GM12874 (cell line): ENCODE measurements around the gene HS2ST1.

Experiments used
- TF ChIP-seq, protein P1 (sequence below): IDR thresholded peaks from 2 replicates; pipeline ENCODE4 v1.5.1; 2011; ENCODE audit warnings: low read depth, mild to moderate bottlenecking, control low read depth, low read length, moderate library complexity; ENCODE audit not compliant: insufficient read depth

The HS2ST1 gene

DNA sequence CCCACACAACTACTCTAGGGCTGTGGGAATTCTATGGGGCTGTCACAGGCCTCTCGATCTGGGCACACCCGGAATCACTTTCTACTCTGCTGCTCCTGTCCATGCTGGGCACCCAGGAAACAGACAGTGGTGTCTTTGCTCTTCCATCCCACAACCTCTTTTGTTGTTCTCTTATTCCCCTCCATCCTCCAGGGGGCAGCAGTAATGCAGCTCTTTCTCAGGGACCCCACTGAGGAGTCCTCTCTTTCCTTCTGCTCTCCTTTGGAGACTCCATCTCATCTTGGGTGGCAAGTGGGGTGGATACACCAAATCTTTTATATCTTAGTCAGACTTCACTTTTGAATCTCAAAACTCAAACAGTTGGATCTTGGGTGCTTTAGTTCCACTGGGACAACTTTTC, 206.3 kb downstream of the HS2ST1 start:
- TF ChIP-seq, protein P1, sequence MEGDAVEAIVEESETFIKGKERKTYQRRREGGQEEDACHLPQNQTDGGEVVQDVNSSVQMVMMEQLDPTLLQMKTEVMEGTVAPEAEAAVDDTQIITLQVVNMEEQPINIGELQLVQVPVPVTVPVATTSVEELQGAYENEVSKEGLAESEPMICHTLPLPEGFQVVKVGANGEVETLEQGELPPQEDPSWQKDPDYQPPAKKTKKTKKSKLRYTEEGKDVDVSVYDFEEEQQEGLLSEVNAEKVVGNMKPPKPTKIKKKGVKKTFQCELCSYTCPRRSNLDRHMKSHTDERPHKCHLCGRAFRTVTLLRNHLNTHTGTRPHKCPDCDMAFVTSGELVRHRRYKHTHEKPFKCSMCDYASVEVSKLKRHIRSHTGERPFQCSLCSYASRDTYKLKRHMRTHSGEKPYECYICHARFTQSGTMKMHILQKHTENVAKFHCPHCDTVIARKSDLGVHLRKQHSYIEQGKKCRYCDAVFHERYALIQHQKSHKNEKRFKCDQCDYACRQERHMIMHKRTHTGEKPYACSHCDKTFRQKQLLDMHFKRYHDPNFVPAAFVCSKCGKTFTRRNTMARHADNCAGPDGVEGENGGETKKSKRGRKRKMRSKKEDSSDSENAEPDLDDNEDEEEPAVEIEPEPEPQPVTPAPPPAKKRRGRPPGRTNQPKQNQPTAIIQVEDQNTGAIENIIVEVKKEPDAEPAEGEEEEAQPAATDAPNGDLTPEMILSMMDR, result peak; percentile 44; the same call in 1 of the 2 replicates

- TF ChIP-seq, protein P1, result no peak
Measured at GRCh38 chr1:87121711-87122163, 207.3 kb downstream of the HS2ST1 start.

- TF ChIP-seq, protein P1, result no peak
Measured at GRCh38 chr1:87122243-87122642, 207.8 kb downstream of the HS2ST1 start.

DNA sequence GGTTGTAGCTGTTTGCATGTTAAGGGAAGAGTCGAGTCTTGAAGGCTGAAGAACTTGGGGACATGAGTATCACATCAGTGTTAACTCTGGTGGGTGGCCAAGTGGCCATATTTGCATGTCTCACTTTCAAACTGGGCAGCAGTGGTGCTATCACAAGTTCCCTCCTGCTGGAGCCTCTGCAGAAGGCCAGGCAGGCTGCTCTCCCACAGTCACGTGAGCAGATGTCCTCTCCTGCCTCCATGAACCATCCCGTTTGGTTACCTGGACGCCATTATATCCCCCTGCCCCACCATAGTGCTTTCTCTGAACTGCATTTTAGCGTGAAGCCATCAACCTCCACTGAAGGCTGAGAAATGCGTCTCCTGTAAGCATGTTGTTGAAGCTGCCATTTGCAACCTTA, 209.2 kb downstream of the HS2ST1 start:
- TF ChIP-seq, protein P1, result no peak

DNA sequence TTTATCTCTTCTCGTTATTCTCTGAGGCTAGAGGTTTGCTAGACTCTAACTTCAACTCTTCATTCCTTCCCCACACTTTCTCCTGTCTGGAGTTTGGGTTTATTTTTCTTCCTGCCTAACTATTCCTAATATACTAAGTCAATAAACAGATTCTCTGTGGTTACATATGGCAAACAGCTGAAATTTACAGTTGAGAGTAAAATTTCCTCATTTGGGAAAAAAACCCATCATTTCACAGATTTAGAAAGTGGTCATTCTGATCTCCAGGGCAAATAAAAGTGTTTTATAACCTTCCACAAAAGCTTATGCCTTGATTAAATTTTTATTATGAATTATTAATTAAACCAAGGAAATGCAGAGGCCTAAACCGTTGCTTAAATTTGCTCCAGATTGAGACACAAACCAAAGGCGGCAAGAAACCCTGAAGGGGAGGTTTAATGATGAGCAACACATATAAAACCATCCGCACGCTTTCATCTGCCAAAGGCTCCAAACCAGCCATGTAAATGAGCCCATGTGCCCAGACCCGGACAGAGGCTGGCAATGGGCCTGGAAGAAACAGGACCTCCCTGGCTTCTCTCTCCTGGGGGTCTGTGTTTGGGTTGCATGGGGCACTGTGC, 212.6 kb downstream of the HS2ST1 start:
- TF ChIP-seq, protein P1, result no peak

DNA sequence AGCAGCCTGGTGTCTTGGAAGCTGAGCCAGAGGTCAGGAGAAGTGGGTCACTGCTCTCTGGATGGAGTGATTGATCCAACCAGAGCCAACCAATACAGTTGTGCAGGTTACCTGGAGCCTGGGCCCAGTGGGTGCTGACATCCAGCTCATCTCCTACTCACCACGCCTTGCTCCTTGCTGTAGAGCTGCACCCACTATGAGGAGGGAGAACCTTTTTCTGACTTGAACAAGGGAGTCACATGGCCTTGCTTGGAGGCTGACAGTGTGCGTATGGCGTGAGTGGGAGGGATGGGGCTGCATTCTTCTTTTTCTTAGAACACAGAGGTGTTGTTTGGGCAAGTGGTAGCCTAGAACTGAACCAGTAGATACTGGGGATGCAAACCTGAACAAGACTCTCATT, 213.1 kb downstream of the HS2ST1 start:
- TF ChIP-seq, protein P1, result no peak

DNA sequence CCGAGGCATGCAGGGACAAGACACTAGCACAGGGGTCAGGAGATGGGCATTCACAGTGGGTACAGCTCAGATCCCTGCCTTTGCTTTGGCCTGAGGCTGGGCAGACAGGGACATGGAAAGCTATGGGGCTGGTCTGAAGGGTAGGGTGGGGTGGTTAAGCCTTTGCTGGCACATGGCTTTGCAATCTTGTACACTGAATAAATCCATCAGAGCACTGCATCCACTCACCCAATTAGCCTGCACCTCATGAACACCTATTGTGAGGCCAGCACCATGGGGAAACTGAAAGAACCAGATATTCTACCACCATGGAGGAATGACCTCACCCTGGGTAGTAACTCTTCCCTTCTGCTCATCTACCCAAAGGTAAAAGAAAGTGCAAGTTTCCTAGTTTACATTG, 214.6 kb downstream of the HS2ST1 start:
- TF ChIP-seq, protein P1, result no peak
